Transverse colon (tissue), 4 donors: Measurements from ENCODE around the gene MTOR. TPM values are rescaled to one million over a fixed set of nuclear protein-coding genes. Genes with fewer than 3 reads are reported as not detected.
"Not testable (repeated sequence)": the region's sequence is repeated elsewhere in the genome, so short reads cannot be mapped to it uniquely, and the experiment has no call there.

Experiments used
- DNase-seq: peaks from one replicate; pipeline ENCODE4 v3.0.0-alpha.2; 2019
- H3K27ac ChIP-seq, 4 donors: fragments of 200-600 bp; sonication (generic); 2 replicates each; pipeline ENCODE4 v1.5.1; 2016 to 2018; ENCODE audit warnings: inconsistent platforms in 4 of 4
- H3K27me3 ChIP-seq: fragments of 200-600 bp; sonication (generic); 2 replicates; pipeline ENCODE4 v1.5.1; 2017; ENCODE audit warnings: inconsistent platforms
- H3K36me3 ChIP-seq, 4 donors: fragments of 200-600 bp; sonication (generic); 2 replicates each; pipeline ENCODE4 v1.5.1; 2017 to 2019; ENCODE audit warnings: inconsistent platforms in 4 of 4
- H3K4me1 ChIP-seq, 4 donors: fragments of 200-600 bp; sonication (generic); 2 replicates each; pipeline ENCODE4 v1.5.1; 2017 to 2020; ENCODE audit warnings: inconsistent platforms in 4 of 4
- H3K4me3 ChIP-seq, 4 donors: fragments of 200-600 bp; sonication (generic); 1 replicate in 1 of 4; 2 replicates in 3 of 4; pipeline versions ENCODE4 v1.5.1 to v1.6.1; 2017 to 2019; ENCODE audit warnings: inconsistent platforms in 4 of 4
- H3K9me3 ChIP-seq, 2 donors: fragments of 200-600 bp; sonication (generic); 2 replicates each; pipeline ENCODE4 v1.5.1; 2017 to 2019; ENCODE audit warnings: inconsistent platforms in 2 of 2
- CTCF ChIP-seq, 5 experiments: fragments of 200-600 bp in 3 of 5; fragments of 450-650 bp in 2 of 5; sonication (generic) in 3 of 5; IDR thresholded peaks; 1 replicate in 2 of 5; 2 replicates in 3 of 5; pipeline ENCODE4 v1.5.1; 2016 to 2017; ENCODE audit warnings: antibody characterized with exemption in 5 of 5, inconsistent platforms in 3 of 5, mild to moderate bottlenecking in 2 of 5, moderate library complexity in 1 of 5
- EP300 ChIP-seq: sonication (generic); formaldehyde crosslinking; IDR thresholded peaks from one replicate; pipeline ENCODE4 v1.6.1; 2017; ENCODE audit warnings: antibody characterized with exemption, low read depth
- POLR2A ChIP-seq: fragments of 450-650 bp; IDR thresholded peaks from one replicate; pipeline ENCODE4 v1.6.1; 2016; ENCODE audit warnings: antibody characterized with exemption, mild to moderate bottlenecking, moderate library complexity
- POLR2AphosphoS5 ChIP-seq, 3 donors: sonication (generic); formaldehyde crosslinking; IDR thresholded peaks; one replicate each; pipeline ENCODE4 v1.6.1; 2016; ENCODE audit warnings: antibody characterized with exemption in 3 of 3
- WGBS, 2 donors: methylation state at CpG; one replicate each; pipeline ENCODE4 v1.1.5; 2018; ENCODE audit warnings: low coverage in 1 of 2; 5-methylcytosine and 5-hydroxymethylcytosine counted together
- in situ Hi-C, 4 donors: fragments of 200-750 bp; cut with MboI; loops; one replicate each; pipeline versions ENCODE4 v1.15.0 to v1.15.1; 2017; ENCODE audit warnings: low sequenced_read_pairs in 3 of 4, low pct_ligation_motif_present in 1 of 4, low pct_unique_long_range_greater_than_20kb in 1 of 4
- intact Hi-C: fragments of 100-400 bp; cut with DNase I; formaldehyde crosslinking; loops from one replicate; pipeline ENCODE4 v1.15.1; 2023; ENCODE audit warnings: low total_unique reads
- total RNA-seq, 4 donors: library from RNA; depleted of rRNA; stranded (reverse); fragments of >200 nt; gene quantifications; one replicate each; pipeline ENCODE4 v1.1.0, GENCODE V29; 2016

The MTOR gene
- total RNA-seq, 4 donors from 2014 or later: 31.0 to 45.6 (median 40.6) TPM

DNA sequence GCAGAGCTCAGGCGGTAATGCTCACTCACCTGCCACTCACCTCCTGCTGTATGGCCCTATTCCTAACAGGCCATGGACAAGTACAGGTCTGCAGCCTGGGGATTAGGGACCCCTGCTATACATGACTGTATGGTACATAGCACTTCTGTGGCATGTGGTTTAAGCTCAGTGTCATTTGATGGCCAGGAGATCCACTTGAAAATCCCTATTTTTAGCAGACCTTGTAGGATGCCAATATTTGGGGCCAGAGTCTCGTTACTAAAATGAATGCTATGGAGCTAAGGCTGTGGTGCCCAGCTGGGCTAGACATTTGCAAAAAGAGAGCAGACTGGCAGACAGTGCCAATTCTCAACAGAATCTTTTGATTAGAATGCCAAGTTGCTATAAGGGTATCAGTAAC is 74.9 kb downstream of the MTOR start:
- no peaks in the 10 kb centered on the region for H3K4me1 ChIP-seq
- DNase-seq: no peak
- no peaks in the 10 kb centered on the region for H3K9me3 ChIP-seq
- intact Hi-C loops (no loop called here), in situ Hi-C loops (no loop called here)
- TF ChIP-seq CTCF (IDR thresholded peaks at IDR 0.05) (no peak), POLR2AphosphoS5 (IDR thresholded peaks at IDR 0.05) (no peak), EP300 (no peak), POLR2A (no peak)
- peaks cover 0 to 8% (median 2%) of the 10 kb centered on the region in 4 donors for H3K36me3 ChIP-seq
- no peaks in the 10 kb centered on the region for H3K27me3 ChIP-seq
- 84% methylated on average over 2 of the region's 2 CpGs; no CpG with 5 or more reads in 1 of the 2 donors for WGBS, 2 donors
- no peak overlapping the region for H3K27ac ChIP-seq
- no peak overlapping the region for H3K4me3 ChIP-seq

- H3K27me3 ChIP-seq: no peaks in the 10 kb centered on the region
- no peaks in the 10 kb centered on the region for H3K4me1 ChIP-seq
- 83 to 94% methylated on average over 2 to 3 of the region's 3 CpGs for WGBS, 2 donors
- H3K9me3 ChIP-seq: no peaks in the 10 kb centered on the region
- no peak for DNase-seq
- H3K36me3 ChIP-seq: peaks cover 0 to 8% (median 2%) of the 10 kb centered on the region in 4 donors
- H3K4me3 ChIP-seq: no peak overlapping the region
- in situ Hi-C loops (no loop called here), intact Hi-C loops (no loop called here)
- no peak overlapping the region for H3K27ac ChIP-seq
- no peak for TF ChIP-seq POLR2A
- TF ChIP-seq EP300: no peak
- no peak for TF ChIP-seq POLR2AphosphoS5 (IDR thresholded peaks at IDR 0.05)
- no peak for TF ChIP-seq CTCF (IDR thresholded peaks at IDR 0.05)
Observed at GRCh38 chr1:11187000-11187399, 75.4 kb downstream of the MTOR start.

DNA sequence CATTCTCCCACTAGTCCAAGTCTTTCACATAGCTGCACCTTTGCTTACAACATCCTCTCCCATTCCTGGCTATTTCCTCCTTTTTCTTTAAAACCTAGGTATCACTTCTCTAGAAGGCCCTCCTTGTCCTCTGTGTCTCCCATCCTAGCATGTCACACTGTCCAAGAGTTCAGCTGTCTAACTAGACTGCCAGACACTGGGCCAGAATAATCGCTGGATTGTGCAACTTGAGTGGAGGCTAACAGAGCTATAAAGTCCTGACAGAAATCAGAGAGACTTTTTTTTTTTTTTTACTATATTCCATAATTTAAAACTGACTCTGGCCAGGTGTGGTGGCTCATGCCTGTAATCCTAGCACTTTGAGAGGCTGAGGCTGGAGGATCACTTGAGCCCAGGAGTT is 77.4 kb downstream of the MTOR start:
- DNase-seq: no peak
- intact Hi-C loops: no loop called here
- WGBS, 2 donors: 64 to 100% methylated on average over 1 of the region's 1 CpG

GRCh38 chr1:11182884-11183283 is 79.5 kb downstream of the MTOR start:
- DNase-seq: no peak
- in situ Hi-C loops (no loop called here), intact Hi-C loops (no loop called here)
- peaks cover 0 to 10% (median 3%) of the 10 kb centered on the region in 4 donors for H3K4me1 ChIP-seq
- no peaks in the 10 kb centered on the region for H3K27me3 ChIP-seq
- H3K27ac ChIP-seq: no peak overlapping the region
- H3K4me3 ChIP-seq: no peak overlapping the region
- TF ChIP-seq CTCF (IDR thresholded peaks at IDR 0.05): no peak
- no peak for TF ChIP-seq EP300
- no peak for TF ChIP-seq POLR2AphosphoS5 (IDR thresholded peaks at IDR 0.05)
- TF ChIP-seq POLR2A: no peak
- no peaks in the 10 kb centered on the region for H3K9me3 ChIP-seq
- H3K36me3 ChIP-seq: no peaks in the 10 kb centered on the region
- WGBS, 2 donors: 93 to 94% methylated on average over 3 of the region's 3 CpGs

More for the DNA sequence above, 77.4 kb downstream of the MTOR start:
- no peaks in the 10 kb centered on the region for H3K4me1 ChIP-seq
- no peak for TF ChIP-seq POLR2A
- in situ Hi-C loops: no loop called here
- no peak overlapping the region for H3K27ac ChIP-seq
- no peaks in the 10 kb centered on the region for H3K9me3 ChIP-seq
- H3K4me3 ChIP-seq: no peak overlapping the region
- no peaks in the 10 kb centered on the region for H3K27me3 ChIP-seq
- no peaks in the 10 kb centered on the region for H3K36me3 ChIP-seq

- H3K4me3 ChIP-seq: no peak overlapping the region
- peaks cover 0 to 13% (median 3%) of the 10 kb centered on the region in 4 donors for H3K4me1 ChIP-seq
- no peak for DNase-seq
- H3K27me3 ChIP-seq: no peaks in the 10 kb centered on the region
- H3K9me3 ChIP-seq: no peaks in the 10 kb centered on the region
- TF ChIP-seq CTCF (IDR thresholded peaks at IDR 0.05) (no peak), POLR2A (no peak), POLR2AphosphoS5 (IDR thresholded peaks at IDR 0.05) (no peak), EP300 (no peak)
- in situ Hi-C loops (no loop called here), intact Hi-C loops (no loop called here)
- H3K27ac ChIP-seq: no peak overlapping the region
- H3K36me3 ChIP-seq: no peaks in the 10 kb centered on the region
Observed at GRCh38 chr1:11180342-11180744, 82.0 kb downstream of the MTOR start.

- 67 to 72% methylated on average over 3 of the region's 3 CpGs for WGBS, 2 donors
- DNase-seq, H3K9me3 ChIP-seq, in situ Hi-C loops, intact Hi-C loops, H3K4me3 ChIP-seq, H3K27me3 ChIP-seq, H3K36me3 ChIP-seq, H3K27ac ChIP-seq: not testable (repeated sequence)
- H3K4me1 ChIP-seq: peaks cover 0 to 13% (median 3%) of the 10 kb centered on the region in 4 donors
Observed at GRCh38 chr1:11179749-11180148, 82.6 kb downstream of the MTOR start.
